IPS-NIHi7 (cell line): ENCODE measurements around the gene HEPHL1.
A peak's percentile ranks its signal among the peaks of the same experiment; 100 is the strongest.

Experiments used
- DNase-seq: peaks from one replicate; pipeline ENCODE4 v3.0.0; 2012; ENCODE audit warnings: mixed read lengths; ENCODE audit errors: extremely low spot score

HEPHL1 gene

DNA sequence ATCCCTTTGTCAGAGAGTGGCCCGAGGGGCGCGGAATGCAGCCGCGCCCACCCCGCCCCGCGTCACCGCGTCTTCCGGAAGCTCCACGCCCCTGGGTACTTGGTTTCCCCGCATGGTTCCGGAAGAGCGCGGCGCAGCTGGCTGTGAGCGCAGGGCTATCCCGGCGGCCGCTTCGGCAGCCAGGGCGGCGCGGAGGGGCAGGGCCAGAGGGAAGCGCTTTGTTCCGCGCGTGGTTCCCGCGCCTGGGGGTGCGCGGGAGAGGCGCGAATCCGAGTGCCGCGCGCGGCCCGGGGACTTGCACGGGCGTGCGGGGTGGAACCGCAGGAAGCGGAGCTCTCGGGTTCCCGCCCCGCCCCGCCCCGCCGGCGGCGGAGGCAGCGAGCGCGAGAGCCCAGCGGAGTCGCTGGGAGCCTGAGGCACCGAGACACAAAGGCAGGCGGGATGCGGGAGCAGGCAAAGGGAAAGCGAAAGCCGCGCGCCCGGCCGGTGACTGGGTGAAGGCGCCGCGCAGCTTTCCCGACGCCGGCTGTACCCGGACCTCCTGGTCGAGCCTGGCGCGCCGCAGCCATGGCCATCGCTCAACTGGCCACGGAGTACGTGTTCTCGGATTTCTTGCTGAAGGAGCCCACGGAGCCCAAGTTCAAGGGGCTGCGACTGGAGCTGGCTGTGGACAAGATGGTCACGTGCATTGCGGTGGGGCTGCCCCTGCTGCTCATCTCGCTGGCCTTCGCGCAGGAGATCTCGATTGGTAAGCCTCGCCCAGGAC lies 107.8 kb downstream of the HEPHL1 start, which contains the start of gene PANX1:
PANX1 (plus strand) TSS at position 96 of the 766 bp plus-strand sequence; CDS start at position 568, 472 bp downstream.
- peak; percentile 84 for DNase-seq

DNA sequence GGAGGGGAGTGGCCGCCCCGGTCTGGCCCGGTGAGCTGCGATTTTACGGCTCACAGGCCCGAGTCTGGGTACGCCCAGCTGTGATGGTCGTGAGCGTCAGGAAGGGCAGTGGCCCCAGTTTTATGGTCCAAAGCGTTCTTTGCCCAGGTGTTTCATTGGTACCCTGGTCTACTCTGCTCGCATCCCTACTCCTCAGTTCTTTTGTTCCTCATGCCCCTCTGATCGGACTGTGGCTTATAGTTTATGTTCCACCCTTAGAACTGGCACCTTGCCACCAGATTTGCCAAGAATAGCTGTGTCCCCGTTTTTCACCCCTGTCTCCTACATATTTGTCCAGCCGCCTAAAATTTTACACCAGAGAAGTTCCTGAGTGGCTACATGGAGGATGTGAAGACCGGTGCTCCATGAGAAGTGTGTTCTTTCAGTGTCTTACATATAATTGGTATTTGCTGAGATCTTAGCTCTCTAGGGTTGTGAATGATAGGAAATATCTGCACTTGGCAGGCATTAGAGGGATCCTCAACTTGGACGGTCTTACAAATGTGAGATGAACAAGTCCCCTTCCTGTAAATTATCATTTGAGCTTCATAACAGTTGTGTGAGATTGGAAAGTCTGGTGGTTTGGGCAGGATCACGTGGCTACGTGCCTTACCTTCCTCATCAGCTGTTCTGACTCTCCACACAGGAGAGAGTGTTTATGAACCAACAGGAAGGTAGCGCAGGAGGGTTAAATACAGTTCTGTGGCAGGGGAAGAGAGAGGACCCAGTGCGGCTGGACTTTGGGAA lies 108.6 kb downstream of the HEPHL1 start:
- no peak for DNase-seq

DNA sequence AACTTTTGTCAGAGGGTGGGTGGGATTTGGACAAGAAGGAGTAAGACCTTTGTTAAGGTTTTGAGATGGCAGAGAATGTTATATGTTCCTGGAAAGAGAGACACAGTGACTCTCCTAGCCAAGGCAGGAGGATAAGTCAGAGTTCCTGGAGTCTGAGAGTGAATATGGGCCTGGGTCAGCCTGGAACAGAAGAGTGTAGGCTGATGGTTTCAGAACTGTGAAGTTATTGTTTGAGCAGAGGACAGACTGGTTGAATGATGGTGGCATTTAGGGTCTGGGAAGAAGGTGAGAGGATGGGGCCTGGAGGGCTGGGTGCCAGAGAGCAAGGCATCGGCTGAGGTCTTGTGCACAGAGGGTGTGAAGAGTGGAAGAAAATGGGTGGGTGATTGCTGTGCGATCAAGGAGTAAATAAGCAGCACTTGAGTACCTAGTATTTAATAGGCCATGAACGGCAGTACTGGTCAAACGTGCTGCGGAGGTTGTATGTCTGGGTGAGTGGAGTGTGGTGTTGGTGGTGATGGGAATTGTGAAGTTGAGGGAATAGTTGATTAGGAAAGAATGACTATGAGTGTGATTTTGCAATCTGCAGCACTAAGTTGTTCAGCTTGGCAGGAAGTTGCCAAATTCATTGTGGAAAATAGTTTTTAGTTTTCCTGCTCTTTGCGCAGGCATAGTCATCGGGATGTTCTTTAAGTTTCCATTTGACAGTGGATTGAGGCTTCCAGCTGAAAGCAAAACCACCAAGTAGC lies 109.3 kb downstream of the HEPHL1 start:
- no peak for DNase-seq

DNA sequence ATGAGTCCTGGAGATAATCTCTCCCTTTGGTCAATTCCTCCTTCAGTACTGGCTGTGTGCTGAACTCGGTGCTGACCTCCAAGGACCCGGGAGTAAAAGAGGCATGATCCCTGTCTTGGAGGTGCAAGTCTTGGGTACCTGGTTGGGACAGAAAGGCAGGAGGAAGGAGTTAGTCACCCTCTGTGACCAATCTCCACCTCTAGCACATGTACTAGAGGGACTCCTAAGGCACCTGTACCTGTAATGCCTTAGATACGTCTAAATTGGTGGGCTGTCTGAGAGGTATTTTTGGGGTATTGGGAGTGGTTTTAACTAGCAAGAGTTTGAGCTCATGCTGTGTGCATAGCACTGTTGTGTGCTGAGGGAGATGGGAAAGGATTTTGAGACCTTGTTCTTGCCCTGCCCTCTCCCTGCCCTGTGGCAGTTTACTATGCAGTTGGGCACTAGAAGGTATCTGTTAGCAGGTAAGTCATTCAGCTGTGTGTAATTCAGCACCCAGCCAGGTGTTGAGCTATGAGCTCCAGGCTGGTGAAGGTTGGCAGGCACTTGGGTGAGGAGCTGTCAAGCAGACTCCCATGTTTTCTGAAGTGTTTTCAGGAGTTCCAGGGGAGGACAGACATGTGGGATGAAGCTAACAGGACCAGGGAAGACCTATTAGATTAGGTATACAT lies 110.0 kb downstream of the HEPHL1 start:
- no peak for DNase-seq

DNA sequence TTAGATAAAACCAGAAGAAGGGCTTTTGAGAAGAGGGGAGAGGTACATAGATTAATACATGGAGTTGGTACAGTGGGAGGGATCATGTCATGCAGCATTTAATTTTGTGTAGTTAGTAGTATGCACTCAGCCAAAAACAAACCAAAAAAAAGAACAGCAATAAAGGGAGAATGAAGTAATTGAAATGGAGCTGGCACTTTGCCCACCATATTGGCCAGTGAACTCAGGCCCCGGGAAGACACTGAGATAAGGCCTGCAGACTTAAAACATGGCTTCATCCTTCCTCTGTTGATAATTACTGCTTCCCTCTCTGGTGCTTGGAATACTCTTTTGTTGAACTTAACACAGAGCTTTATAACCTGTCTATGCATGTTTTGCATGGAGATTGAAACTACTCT lies 110.6 kb downstream of the HEPHL1 start:
- no peak for DNase-seq

DNA sequence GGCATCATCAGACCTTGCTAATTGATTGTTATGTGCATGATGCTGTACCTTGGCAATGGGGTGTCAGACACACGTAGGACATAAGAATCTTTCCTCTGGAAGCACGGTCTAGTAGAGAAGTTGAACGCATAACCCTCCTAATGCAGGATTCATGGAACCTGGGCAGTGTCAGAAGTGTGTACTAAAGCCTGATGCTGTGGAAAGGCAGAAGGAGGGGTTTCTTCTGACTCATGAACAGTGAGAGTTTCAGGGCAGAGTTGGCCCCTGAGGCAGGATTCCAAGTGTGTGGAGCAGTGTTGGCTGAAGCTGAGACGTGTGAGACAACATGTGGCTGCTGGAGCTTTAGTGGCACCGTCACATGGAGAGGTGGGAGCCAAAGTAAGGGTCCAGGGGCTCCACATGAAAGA lies 111.0 kb downstream of the HEPHL1 start:
- DNase-seq: no peak

DNA sequence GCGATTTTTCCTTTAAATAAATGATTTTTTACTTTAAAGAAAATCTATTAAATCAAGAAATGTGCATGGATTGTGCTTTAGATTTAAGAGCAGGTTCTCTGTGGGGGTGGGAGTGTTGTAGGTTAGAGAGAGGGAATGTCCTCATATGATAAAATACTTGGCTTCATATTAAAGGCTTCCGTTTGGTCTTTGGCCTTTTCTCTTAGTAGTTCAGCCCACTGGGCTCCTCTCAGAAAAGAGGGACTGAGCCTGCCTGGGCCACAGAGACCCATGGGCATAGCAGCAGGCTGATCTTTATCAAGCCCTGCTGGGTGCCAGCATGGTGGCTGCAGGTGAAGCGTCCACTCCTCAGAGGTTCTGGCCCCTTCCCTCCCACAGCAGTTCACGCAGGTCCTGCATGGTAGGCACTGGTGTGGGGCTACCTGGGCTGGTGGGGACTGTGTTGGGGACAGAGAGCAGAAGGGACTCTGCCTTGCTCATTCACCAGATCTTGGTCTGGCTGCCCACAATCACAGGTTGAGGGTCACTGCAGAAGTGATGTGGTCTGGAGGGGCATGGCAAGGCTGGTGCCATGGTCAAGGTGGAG lies 111.8 kb downstream of the HEPHL1 start:
- no peak for DNase-seq

DNA sequence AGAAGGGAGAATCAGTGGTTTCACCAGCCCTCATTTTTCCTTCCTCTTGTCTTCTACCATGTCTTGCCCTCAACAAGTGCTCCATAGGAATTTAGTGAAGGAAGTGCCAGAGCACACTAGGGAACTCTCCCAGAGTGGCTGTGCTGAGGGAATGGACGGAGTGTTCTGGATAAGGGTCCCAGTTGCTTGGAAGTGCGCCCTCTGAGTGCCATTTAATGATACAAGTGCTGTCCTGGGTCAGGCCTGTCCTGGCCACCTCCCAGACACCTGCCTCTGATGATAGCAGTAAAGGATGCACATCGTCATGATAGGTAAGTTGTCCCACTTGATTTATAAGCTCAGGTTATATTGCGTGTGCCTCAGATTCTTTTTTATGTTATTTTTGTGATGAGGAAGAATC lies 112.6 kb downstream of the HEPHL1 start:
- no peak for DNase-seq

DNA sequence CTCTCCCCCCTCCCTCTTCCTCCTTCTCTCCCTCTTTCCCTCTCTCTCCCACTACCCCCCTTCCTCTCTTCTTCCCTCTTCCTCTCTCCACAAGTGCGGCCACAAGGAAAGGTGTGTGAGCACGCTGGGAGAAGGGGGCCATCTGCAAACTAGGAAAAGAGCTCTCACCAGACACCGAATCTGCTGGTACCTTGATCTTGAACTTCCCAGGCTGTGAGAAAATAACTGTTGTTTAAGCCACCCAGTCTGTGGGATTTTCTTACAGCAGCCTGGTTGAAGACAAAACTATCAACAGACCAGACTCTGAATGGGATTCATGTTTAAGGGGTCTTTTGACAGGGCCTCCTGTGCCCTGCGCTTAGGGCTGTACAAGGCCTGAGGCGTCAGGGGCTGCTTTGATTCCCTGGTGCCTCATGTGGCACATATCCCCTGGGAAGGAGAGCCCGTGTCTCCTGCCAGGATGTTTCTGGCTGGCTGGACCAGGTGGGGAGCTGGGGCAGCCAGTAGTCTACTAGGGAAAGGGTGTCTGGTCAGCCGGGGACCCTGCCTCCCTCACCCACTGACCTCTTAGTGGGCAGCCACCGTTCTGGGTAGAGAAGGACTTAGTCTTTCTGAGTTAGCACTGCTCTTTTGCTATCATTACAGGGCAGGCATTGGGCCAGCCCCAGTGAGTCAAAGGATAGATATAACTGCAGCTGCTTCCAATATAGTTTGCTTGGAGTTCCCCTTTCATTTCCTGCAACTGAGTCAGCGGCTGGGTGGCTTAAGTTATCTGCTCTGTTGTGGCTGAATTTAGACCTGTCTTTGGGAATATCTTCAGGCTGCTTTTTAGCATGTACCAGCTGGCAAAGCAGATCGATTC lies 113.7 kb downstream of the HEPHL1 start:
- DNase-seq: no peak

DNA sequence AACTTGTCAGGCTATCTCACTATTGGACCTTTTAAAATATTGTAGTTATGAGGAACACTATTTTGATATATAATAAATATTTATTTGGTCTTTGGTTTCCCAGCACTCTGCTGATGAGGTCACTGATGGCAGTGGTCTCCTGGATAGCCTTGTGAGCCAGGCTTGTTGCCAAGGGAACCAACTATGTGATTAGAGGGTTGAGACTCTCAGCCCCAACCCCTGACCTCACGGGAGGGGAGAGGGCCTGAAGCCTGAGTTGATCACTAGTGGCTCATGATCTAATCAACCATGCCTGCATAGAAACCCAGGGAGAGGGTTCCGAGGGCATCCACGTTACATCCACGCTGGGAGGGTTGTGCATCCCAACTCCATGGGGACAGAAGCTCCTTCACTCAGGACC lies 118.3 kb downstream of the HEPHL1 start:
- no peak for DNase-seq

DNA sequence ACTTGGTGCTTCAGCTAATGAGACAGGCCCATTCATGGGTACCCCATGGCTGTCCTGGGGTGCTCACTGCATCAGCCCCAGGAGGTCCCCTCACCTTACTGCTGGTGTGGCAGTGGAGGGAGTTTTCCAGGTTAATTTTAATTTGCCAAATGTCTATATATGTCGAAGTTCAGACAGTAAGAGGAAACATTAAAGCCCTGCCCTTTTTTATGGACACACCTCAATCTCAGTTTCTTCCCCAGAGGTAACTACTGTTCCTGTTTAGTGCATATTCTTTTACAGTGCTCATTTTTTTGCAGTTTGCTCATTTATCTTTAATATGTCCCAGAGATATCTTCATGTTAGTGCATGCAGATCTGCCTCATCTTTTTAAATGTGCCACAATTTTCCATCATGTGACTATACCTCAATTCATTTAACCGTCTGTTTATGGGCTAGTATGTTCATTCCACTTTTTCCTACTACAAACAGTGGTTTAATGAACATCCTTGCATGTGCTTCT lies 119.1 kb downstream of the HEPHL1 start:
- DNase-seq: no peak

DNA sequence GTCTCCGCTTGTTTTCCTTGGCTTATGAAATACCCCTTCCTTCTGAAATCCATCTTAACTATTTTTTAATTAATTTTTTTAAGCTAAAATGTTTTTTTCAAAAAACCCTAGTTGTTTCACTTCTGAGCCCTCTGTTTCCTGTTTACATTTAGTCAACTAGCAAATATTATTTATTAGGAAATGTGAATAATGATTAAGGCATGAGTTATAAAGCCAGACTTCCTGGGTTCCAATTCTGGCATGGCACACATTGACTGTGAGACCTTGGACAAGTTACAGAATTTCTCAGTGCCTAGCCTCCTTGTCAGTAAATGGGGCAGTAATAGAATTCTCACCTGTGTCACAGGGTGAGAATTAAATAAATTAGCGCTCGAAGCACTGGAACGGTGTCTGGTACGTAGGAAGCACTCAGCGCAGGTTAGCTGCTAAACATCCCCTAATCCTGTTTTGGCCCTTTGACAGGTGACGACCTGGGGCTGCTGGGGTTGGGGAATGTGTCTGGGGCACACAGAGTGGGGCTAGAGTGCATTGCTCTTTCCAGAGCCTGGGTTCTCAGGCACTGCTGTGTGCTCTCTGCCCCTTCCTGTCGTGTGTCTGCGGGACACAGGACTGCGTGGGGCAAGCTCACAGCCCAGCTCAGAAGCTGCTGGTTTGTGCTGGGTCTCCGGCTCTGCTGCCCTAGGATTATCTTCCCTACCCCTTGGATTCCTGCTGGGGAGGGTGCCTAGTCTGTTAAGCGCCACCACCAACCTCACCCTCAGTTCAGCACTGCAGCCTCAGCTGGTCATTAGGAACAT lies 120.6 kb downstream of the HEPHL1 start:
- no peak for DNase-seq

DNA sequence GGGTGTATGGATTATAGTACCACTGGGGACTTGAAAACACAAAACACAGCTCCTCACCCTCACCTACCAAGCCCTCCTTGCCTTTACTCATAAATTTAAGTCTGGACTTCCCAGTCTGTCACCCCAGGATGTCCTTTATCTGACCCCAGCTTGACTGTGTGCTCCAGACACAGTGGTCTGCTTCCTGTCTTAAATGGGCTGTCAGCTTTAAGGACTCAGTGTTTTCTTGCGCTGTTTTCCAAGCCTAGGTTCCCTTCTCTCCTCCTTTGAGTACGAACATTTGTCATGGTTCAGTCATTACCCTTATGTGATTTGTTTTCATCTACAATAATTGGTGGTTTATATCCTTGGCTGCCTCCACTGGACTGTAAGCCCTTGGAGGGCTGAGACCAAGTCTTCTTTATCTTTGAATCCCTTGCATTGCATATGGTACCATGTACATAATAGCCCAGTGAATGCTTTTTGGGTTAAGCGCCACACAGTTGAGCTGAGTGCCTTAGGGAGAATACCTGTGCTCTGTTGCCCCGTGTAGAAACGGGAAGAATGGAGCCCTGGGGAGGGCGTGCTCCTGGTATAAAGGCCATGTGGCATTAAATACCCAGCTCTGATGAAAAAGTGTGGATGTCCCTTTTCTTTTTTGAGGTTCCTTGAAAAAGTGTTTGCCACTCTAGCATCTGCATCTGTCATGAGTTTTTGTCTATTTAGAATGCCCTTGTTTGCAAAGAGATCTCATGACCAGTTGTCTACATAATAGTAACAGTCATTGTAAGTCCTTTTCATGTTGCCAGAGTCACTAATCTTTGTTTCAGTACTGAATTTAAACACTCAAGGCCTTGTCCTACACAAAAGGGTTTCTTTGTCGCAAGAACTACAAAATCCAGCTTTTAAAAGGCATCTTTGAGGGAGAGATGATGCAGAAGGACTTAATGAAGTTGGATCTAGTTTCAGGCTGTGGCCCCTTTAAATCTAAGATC lies 121.4 kb downstream of the HEPHL1 start:
- no peak for DNase-seq

DNA sequence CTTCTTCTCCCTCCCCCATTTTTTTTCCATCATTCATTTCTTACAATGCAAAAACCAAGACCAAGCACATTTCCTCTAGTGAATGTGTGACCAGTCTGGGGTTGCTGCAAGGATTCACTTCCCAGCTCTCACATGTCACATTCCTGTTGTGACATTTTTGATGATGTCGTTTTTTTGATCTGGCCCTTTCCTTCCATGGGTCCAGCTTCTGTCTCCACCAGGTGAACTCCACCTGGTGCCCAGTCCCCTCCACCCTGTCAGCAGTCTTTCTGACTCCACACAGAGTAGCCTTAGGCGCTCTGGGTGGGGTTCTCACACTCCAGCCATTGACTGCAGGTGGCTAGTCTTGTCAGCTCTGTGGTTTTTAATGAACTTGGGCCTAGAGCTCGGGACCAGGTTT lies 123.1 kb downstream of the HEPHL1 start:
- DNase-seq: no peak

DNA sequence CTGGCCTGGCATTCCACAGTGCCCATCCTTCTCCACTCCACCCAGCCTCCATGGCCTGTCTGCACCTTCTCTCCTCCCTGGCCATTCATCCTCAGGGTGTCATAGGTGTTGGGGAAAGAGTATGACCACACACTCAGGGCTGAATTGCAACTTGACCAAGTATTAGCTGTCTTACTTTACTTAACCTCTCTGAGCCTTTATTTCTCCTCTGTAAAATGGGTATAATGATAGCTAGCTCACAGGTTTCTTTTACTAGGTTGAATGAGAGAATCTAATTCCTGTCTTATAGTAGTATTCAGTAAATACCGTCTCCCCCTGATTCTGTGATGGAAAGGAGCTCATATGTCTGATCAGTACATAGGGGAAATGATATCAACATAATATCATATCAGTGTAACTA lies 123.5 kb downstream of the HEPHL1 start:
- DNase-seq: no peak

DNA sequence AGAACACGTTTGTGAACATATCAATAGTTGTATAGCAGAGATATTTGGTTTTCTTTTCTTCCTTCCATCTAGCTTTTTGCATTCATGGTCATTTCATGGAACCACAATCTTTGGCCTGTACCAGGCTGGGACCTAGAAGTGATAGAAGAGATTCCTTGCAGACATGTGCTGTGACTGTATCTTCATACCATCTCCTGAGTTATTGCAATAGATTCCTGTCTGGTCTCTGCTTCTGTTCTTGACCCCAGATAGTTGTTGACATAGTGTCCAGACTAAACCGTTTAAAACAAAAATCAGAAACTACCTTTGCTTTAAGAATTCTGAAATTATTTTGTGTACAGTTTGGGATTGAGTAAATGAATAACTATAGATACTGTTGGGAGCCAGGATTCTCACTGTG lies 124.3 kb downstream of the HEPHL1 start:
- DNase-seq: no peak

DNA sequence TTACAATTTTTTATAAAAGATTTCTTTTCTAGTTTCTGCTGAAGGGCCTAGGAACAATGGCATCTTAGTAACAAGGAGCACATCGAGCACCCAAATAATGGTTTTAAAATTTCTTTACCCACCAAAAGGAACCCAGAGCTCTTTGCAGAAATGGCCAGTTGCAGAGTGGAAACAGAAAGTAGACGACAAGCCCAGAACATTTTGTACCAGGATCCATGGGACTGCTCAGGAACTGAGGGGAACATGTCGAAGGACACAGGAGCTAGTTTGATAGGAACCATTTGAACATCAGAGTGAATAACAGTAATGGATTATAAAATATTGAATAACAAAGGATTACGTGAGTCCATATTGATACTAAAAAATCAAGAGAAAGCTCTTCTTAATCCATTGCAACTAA lies 124.8 kb downstream of the HEPHL1 start:
- no peak for DNase-seq

DNA sequence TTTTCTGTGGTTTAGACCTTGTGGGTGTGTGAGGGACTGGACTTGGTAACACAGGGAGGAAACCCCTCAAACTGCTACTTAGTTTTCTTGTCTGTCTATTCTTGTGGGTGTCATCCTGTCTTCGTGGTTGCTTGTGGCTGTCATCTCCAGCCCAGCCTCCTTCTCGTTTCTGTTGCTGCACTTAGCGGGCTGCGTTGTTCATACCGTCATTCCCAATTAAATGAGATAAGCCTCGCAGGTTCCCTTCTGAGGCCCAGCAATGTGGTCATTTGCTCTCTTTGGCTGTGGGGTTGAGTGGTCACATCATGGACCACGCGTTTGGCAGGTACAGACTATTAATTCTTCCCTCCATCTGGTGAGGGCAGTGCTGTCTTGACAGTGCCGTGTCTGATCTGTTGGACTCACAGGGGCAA lies 126.3 kb downstream of the HEPHL1 start:
- no peak for DNase-seq
